HG03460 (cell line): ENCODE results near the gene MARK2.
"Not testable (repeated sequence)": the region's sequence is repeated elsewhere in the genome, so short reads cannot be mapped to it uniquely, and the experiment has no call there.

Experiments used
- ATAC-seq: cut with Tn5 transposase; IDR thresholded peaks from one replicate; pipeline ENCODE4 v1.9.1; 2021; ENCODE audit not compliant: unreplicated experiment

MARK2 gene

GRCh38 chr11:63853476-63853875, 14.6 kb downstream of the MARK2 start:
- no peak for ATAC-seq

- ATAC-seq: no peak
These were observed 15.8 kb downstream of the MARK2 start for GRCh38 chr11:63854696-63855095.

- ATAC-seq: no peak
These were observed 17.1 kb downstream of the MARK2 start for GRCh38 chr11:63855975-63856374.

DNA sequence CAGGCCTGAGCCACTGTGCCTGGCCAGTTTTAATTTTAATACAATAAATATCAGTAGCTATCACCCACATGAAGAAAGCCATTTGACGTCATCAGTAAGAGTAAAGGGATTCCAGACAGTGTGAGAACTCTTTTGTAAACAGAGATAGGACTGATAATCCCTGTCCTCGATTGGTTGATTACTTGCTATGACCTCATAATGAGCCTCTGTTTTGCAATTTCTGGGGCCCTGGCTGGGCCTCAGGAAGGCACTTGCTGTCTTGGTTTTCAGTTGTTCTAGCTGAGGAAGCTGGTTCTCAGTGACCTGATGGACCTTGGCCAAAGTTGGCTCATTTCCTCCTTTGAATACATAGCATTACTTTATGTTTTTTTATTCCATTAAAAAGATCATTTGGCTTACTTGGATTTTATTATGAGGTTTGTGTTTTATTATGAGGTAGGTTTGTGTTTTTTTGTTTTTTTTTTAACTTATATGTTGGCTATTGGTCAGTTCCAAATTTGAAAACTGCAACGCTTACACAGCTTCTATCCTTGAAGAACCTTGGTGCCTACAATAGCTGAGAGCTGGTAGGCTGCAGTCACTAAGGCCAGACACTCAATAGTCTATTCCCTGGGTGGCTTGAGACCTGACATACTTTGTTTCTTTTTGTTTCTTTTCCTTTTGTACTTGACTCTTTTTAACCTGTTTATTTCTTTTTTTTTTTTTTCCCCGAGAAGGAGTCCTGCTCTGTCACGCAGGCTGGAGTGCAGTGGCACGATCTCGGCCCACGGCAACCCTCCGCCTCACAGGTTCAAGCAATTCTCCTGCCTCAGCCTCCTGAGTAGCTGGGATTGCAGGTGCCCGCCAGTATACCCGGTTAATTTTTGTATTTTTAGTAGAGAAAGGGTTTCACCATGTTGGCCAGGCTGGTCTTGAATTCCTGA, 20.0 kb downstream of the MARK2 start:
- no peak for ATAC-seq

- ATAC-seq: no peak
These were observed 24.0 kb downstream of the MARK2 start for GRCh38 chr11:63862923-63863322.

GRCh38 chr11:63863620-63864019, 24.7 kb downstream of the MARK2 start:
- ATAC-seq: not testable (repeated sequence)

GRCh38 chr11:63866211-63866610, 27.3 kb downstream of the MARK2 start:
- ATAC-seq: no peak

GRCh38 chr11:63867511-63867910, 28.6 kb downstream of the MARK2 start:
- ATAC-seq: no peak

DNA sequence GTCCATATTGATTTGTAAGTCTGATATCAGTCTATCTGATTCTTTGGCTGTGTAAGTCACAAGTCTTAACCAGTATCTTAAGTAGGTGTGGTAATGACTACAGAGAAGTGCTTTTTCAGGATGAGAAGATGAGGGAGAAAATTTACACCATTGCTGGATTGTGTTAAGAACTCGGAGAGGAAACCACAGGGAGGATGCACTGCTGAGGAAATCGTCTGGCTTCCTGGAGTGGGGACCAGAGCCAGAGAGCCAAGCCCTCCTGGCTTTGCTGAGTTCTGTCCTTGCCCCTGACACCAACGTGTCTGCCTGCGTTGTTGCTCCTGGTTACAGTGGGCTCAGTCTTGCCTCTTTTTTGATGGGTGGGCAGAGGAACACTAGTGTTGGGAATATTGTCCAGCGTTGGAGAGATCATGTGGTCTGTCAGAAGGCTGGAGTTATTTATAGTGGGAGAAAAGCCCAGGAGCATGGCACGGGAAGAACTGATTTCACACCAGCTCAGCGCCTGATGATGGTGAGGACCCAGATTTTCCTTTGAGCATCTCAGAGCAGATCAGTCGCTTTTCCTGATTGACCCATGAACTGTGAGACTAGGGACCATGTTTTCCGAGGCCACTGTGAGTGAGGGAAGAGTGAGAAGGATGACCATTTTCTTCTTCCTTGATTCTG, 29.6 kb downstream of the MARK2 start:
- ATAC-seq: no peak

DNA sequence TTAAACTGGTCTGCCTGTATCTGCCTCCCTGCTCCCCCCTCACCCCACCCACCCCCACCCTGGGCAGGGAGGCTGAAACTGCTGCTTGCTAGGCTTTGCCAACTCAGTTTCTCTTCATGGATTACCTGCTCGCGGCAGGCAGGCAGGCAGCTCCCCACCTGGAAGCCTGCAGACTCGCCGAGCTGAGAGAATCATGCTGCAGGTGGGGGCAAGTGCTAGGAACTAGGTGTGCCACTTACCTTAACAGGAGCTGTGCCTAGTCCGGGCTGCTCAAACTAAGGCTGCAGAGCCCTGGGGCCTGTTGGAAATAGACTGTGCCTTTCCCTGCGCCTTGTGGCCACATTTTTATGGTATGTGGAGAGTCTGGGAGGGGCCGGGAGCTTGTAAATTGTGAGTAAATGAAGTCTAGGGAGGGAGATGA, 30.3 kb downstream of the MARK2 start:
- ATAC-seq: no peak

GRCh38 chr11:63869683-63870082, 30.8 kb downstream of the MARK2 start:
- ATAC-seq: no peak

DNA sequence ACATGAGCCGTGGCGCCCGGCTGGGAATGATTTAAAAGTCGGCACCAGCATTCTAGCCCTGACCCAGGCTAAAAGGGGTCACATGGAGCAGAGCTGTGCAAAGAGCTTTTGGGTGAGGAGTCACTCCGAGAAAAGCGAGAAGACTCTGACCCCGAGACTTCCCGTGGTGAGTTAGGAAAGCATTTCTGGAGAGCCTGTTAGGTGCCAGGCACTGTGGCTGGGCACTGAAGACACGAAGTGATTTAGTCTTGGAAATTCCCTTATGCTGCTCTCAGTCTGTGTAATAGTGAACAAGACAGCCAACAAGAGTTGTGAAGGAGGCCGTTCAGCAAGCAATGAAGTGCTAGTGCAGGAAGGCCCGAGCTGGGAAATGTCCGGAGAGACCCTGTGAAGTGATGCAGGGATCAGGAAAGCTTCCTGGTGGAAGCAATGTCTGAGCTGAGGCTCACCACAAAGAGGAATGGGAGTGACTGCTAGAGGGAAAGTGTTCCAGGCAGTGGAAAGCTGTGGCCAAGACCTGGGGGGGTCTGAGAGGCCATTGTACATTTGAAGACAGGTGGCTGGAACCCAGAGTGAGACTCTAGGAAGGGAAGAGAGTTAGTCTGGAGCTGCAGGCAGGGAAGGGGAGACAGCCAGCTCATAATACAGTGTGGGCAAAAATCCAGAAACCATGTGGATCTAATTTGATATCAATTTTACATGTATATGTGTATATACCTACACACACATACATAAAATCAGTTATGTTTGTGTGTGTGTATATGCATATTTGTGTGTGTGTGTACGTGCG, 31.6 kb downstream of the MARK2 start:
- no peak for ATAC-seq

DNA sequence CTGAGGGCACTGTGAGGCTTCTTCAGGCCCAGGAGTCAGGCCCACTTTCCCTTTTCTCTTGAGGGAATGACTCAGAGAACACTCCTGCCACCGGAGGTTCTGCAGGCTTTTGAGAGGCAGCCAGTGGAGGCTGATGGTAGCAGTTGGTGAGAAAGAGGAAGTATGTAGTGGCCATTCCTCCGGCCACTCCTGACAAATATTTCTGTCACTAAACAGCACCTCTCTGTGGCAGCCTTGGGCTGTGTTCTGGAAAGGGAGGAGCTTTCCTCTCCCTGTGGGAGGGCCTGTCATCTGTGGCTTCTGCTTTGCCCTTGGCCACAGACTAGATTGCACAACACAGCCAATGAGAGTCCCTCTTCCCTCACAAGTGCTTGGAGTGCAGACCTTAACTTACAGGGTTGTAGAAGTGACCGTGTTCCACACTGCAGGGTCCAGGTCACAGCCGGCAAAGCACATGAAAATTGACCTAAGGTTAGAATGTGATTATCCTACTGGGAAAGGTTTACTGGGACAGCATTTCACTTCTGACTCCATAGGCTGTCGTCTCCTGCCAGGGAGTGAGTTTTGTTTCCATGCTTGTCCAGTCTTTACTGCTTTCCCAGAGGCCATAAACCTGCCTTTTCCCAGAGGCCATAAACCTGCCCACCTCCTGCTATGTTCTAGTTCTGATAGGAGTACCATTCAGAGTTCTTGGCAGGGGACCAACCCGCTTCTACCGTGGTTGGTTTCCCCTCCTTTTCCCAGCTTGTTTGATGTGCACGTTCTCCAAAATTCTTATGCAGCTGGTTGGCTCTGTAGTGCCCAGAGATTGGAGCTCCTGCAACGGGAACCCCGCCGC, 33.3 kb downstream of the MARK2 start:
- ATAC-seq: peak; percentile 91

DNA sequence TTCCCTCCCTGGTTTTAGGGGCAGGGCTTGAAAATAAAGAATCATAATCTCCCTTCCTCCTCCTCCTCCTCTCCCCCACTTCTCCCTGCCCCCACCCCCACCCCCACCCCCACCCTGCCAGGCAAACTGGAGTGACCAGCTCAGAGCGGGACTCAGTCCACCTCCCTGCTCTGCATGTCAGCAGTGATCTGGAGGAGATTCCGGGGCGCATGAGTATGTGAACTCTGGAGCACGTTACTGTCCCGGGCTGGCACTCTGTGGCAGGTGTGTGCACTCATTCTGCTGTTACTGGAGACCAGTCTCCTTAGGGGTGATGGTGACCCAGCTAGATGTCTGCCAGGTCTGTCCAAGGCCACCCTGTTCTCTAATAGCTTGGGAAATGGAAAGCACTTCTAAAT, 33.9 kb downstream of the MARK2 start:
- ATAC-seq: no peak

GRCh38 chr11:63873311-63873710, 34.4 kb downstream of the MARK2 start:
- ATAC-seq: no peak

- ATAC-seq: no peak
These were observed 35.6 kb downstream of the MARK2 start for GRCh38 chr11:63874511-63874910.

DNA sequence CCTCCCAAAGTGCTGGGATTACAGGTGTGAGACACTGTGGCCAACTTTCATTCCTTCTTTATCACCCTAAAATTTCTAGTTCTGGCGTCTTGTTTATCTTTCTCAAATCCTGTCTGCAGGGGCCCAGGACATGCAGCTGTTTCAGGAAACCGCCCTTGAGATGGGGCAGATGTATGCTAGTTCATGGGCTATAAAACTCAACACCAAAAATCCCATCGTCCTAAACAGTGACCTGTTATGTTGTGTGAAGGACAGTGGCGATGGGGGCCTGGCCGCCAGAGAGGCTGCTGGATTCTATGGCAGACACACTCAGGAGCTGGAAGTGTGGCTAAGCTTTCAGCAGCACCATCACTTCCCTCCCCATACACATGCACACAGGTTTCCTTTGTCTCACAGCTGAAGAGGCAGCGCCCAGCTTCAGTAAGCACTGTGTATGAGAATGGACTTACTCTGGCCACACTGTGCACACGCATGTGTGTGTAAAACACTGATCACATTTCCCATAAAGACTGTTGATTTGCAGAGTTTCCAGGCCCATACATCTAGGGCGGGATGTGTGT, 36.7 kb downstream of the MARK2 start:
- ATAC-seq: no peak

DNA sequence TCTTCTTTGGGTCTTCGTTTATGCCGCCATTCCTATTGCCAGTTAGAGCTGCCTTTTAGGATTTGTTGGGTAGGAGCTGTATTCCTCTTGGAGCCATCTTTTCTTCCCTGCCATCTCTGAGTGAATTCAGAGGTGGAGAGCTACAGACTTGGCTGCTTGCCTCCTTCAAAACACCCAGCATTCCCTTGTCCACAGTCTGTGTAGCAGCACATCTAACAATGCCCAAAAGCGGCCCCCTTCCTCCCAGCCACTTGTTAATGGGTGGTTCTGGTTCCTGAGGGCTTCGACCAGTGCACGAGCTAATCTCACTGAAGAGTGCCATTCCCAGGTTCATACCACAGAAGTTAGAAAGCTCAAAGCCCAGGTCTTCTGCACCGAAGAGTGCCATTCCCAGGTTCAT, 37.7 kb downstream of the MARK2 start:
- no peak for ATAC-seq

GRCh38 chr11:63877658-63878241, 38.8 kb downstream of the MARK2 start:
- ATAC-seq: no peak
